H1 (cell line): ENCODE data around the gene MPPED1. TPM values are rescaled to one million over a fixed set of nuclear protein-coding genes. Genes with fewer than 3 reads are reported as not detected.

Experiments used
- CTCF ChIA-PET: fragments of 300-600 bp; sonication (Branson Sonifier 250); formaldehyde crosslinking; loops from one replicate; lab custom pipeline; 2021; ENCODE audit not compliant: partially characterized antibody; lab: Charles Lee
- POLR2A ChIA-PET: fragments of 300-600 bp; sonication (Branson Sonifier 250); formaldehyde crosslinking; loops from one replicate; lab custom pipeline; 2021; ENCODE audit warnings: inconsistent platforms; ENCODE audit not compliant: partially characterized antibody; lab: Charles Lee
- DNase-seq, 2 experiments: peaks; one replicate each; pipeline versions ENCODE4 v3.0.0 to v3.0.0-alpha.2; 2010 to 2022; ENCODE audit warnings: low spot score in 2 of 2, low read depth in 1 of 2, mixed read lengths in 1 of 2
- FAIRE-seq: peaks from 2 replicates; lab custom pipeline; 2011; peaks lifted over from hg19 to GRCh38; lab: Jason Lieb, UNC
- H2AFZ ChIP-seq: 2 replicates; pipeline ENCODE4 v1.8.1; 2012; ENCODE audit warnings: low read length, inconsistent platforms
- H2AK5ac ChIP-seq: 2 replicates; pipeline ENCODE4 v1.6.1; 2013; ENCODE audit warnings: low read depth, low read length
- H2BK120ac ChIP-seq: replicated peaks from 2 replicates; pipeline ENCODE3; 2013; ENCODE audit warnings: low read depth, low read length, inconsistent platforms
- H2BK12ac ChIP-seq: 2 replicates; pipeline ENCODE4 v1.6.1; 2013; ENCODE audit warnings: low read depth, low read length
- H2BK15ac ChIP-seq: 2 replicates; pipeline ENCODE4 v1.6.1; 2013; ENCODE audit warnings: low read length
- H2BK20ac ChIP-seq: 2 replicates; pipeline ENCODE4 v1.6.1; 2013; ENCODE audit warnings: low read length
- H2BK5ac ChIP-seq: 2 replicates; pipeline ENCODE4 v1.6.1; 2013; ENCODE audit warnings: low read depth, low read length
- H3K14ac ChIP-seq: 2 replicates; pipeline ENCODE4 v1.6.1; 2013; ENCODE audit warnings: inconsistent platforms; ENCODE audit not compliant: insufficient read length
- H3K18ac ChIP-seq: 2 replicates; pipeline ENCODE4 v1.6.1; 2013; ENCODE audit warnings: low read length; ENCODE audit errors: extremely low read depth
- H3K23ac ChIP-seq: 2 replicates; pipeline ENCODE4 v1.6.1; 2013; ENCODE audit warnings: inconsistent platforms; ENCODE audit not compliant: insufficient read length
- H3K23me2 ChIP-seq: 2 replicates; pipeline ENCODE4 v1.6.1; 2013; ENCODE audit warnings: low read depth, low read length
- H3K27ac ChIP-seq: 2 replicates; pipeline ENCODE4 v1.6.1; 2011; ENCODE audit warnings: low read depth, low read length, inconsistent platforms
- H3K27me3 ChIP-seq, 4 experiments: replicated peaks in 1 of 4; 1 replicate in 1 of 4; 2 replicates in 3 of 4; pipeline versions ENCODE4 v1.6.1 to v1.8.1; 2011 to 2013; ENCODE audit warnings: low read length in 3 of 4, mild to moderate bottlenecking in 3 of 4, inconsistent platforms in 2 of 4, mixed read lengths in 2 of 4, moderate library complexity in 1 of 4; ENCODE audit not compliant: control insufficient read depth in 3 of 4, insufficient read depth in 3 of 4; ENCODE audit errors: extremely low read depth in 1 of 4
- H3K36me3 ChIP-seq, 4 experiments: 2 replicates each; pipeline versions ENCODE4 v1.6.1 to v1.8.1; 2011 to 2013; ENCODE audit warnings: mild to moderate bottlenecking in 4 of 4, low read length in 3 of 4, moderate library complexity in 2 of 4, control low read depth in 1 of 4, inconsistent platforms in 1 of 4; ENCODE audit not compliant: insufficient read depth in 4 of 4, control insufficient read depth in 2 of 4
- H3K4ac ChIP-seq: replicated peaks from 2 replicates; pipeline ENCODE3; 2013; ENCODE audit warnings: low read length, low read depth, mixed read lengths, inconsistent platforms; ENCODE audit not compliant: insufficient read length
- H3K4me1 ChIP-seq, 4 experiments: replicated peaks in 1 of 4; 1 replicate in 1 of 4; 2 replicates in 3 of 4; pipeline versions ENCODE4 v1.6.1 to v1.8.1; 2011 to 2013; ENCODE audit warnings: low read length in 3 of 4, inconsistent platforms in 2 of 4, mixed read lengths in 1 of 4; ENCODE audit not compliant: insufficient read depth in 4 of 4, control insufficient read depth in 3 of 4
- H3K4me2 ChIP-seq, 2 experiments: 2 replicates each; pipeline versions ENCODE4 v1.6.1 to v1.8.1; 2011 to 2013; ENCODE audit warnings: low read depth in 2 of 2, low read length in 2 of 2, control low read depth in 1 of 2, inconsistent platforms in 1 of 2, mild to moderate bottlenecking in 1 of 2; ENCODE audit not compliant: insufficient read depth in 1 of 2
- H3K4me3 ChIP-seq, 4 experiments: fragments of 200-600, 300-600 bp in 1 of 4; sonication (generic), shearing (Covaris generic), sonication (Bioruptor Twin) in 1 of 4; 2 replicates each; pipeline versions ENCODE4 v1.5.1 to v1.8.1; 2011 to 2016; ENCODE audit warnings: low read length in 4 of 4, low read depth in 3 of 4, control low read depth in 2 of 4, inconsistent platforms in 2 of 4, mild to moderate bottlenecking in 2 of 4, mixed read lengths in 1 of 4, moderate library complexity in 1 of 4; ENCODE audit not compliant: insufficient read depth in 2 of 4; ENCODE audit errors: extremely low read depth in 1 of 4
- H3K56ac ChIP-seq: replicated peaks from 2 replicates; pipeline ENCODE3; 2013; ENCODE audit warnings: low read depth, mild to moderate bottlenecking, mixed read lengths, low read length, inconsistent platforms; ENCODE audit not compliant: insufficient read length
- H3K79me1 ChIP-seq: 2 replicates; pipeline ENCODE4 v1.6.1; 2013; ENCODE audit warnings: low read depth, low read length, control low read depth
- H3K79me2 ChIP-seq, 2 experiments: 2 replicates each; pipeline versions ENCODE4 v1.6.1 to v1.8.1; 2012 to 2013; ENCODE audit warnings: low read length in 2 of 2, mild to moderate bottlenecking in 2 of 2, inconsistent platforms in 1 of 2; ENCODE audit not compliant: insufficient read depth in 2 of 2, control insufficient read depth in 1 of 2
- H3K9ac ChIP-seq, 4 experiments: replicated peaks in 1 of 4; 1 replicate in 1 of 4; 2 replicates in 3 of 4; pipeline versions ENCODE4 v1.6.1 to v1.8.1; 2011 to 2013; ENCODE audit warnings: low read depth in 3 of 4, low read length in 3 of 4, control low read depth in 2 of 4, mild to moderate bottlenecking in 2 of 4, moderate library complexity in 2 of 4, inconsistent platforms in 1 of 4; ENCODE audit errors: extremely low read depth in 1 of 4
- H3K9me3 ChIP-seq, 2 experiments: 2 replicates each; pipeline versions ENCODE4 v1.6.1 to v1.8.1; 2012 to 2013; ENCODE audit warnings: mild to moderate bottlenecking in 2 of 2, moderate library complexity in 2 of 2, control low read depth in 1 of 2, inconsistent platforms in 1 of 2, low read depth in 1 of 2, low read length in 1 of 2, mixed read lengths in 1 of 2; ENCODE audit not compliant: insufficient read depth in 2 of 2
- H4K20me1 ChIP-seq, 2 experiments: replicated peaks in 1 of 2; 2 replicates each; pipeline versions ENCODE3 to v1.8.1; 2011 to 2013; ENCODE audit warnings: inconsistent platforms in 2 of 2, low read length in 2 of 2, mild to moderate bottlenecking in 1 of 2; ENCODE audit not compliant: insufficient read depth in 2 of 2, control insufficient read depth in 1 of 2
- H4K5ac ChIP-seq: 2 replicates; pipeline ENCODE4 v1.6.1; 2013; ENCODE audit warnings: low read length, low read depth, mixed read lengths, inconsistent platforms; ENCODE audit not compliant: insufficient read length
- H4K8ac ChIP-seq: 2 replicates; pipeline ENCODE4 v1.8.0; 2013; ENCODE audit warnings: mild to moderate bottlenecking, moderate library complexity, low read length, inconsistent platforms; ENCODE audit not compliant: insufficient read depth; ENCODE audit errors: extremely low read depth
- H4K91ac ChIP-seq: replicated peaks from 2 replicates; pipeline ENCODE3; 2013; ENCODE audit warnings: low read length, mixed read lengths, inconsistent platforms; ENCODE audit not compliant: insufficient read length
- JUN ChIP-seq: IDR thresholded peaks from 2 replicates; pipeline ENCODE4 v1.6.1; 2011; ENCODE audit warnings: low read depth, mild to moderate bottlenecking, improper control_type of control experiment, low read length
- RBBP5 ChIP-seq: IDR thresholded peaks from 2 replicates; pipeline ENCODE4 v1.7.1; 2012; ENCODE audit warnings: low read depth, mild to moderate bottlenecking, inconsistent platforms, low read length, moderate library complexity, borderline replicate concordance
- SP2 ChIP-seq: IDR thresholded peaks from 2 replicates; pipeline ENCODE4 v1.6.1; 2012; ENCODE audit warnings: mild to moderate bottlenecking, low read length, inconsistent platforms
- WGBS, 2 experiments: shearing (Covaris generic) in 1 of 2; methylation state at CpG; one replicate each; pipeline versions ENCODE4 v1.1.6 to v1.1.7; 2013 to 2015; ENCODE audit warnings: low lambda C conversion rate in 2 of 2, mixed read lengths in 2 of 2, inconsistent platforms in 1 of 2, low coverage in 1 of 2, missing lambda C conversion rate in 1 of 2; ENCODE audit not compliant: insufficient replicate concordance in 2 of 2, insufficient coverage in 1 of 2, insufficient read length in 1 of 2; ENCODE audit errors: extremely low coverage in 1 of 2, missing lambda C conversion rate in 1 of 2; 5-methylcytosine and 5-hydroxymethylcytosine counted together
- polyA plus RNA-seq, 7 experiments: library from polyadenylated mRNA; depleted of rRNA in 3 of 7; stranded (reverse) in 5 of 7; unstranded in 2 of 7; fragments of >200 nt in 5 of 7; fragments of 200-250 nt in 2 of 7; gene quantifications; 1 replicate in 5 of 7; 2 replicates in 1 of 7; 4 replicates in 1 of 7; pipeline versions ENCODE4 v1.2.1 to v1.2.3, GENCODE V29; 2011 to 2013; ENCODE audit warnings: missing spikeins in 2 of 7, mixed read lengths in 2 of 7
- total RNA-seq: library from RNA; stranded (reverse); fragmentation: NEBNext Ultra II Directional; extraction: Animal tissue kit (Norgen Biotek cat#: 25700); gene quantifications from 2 replicates; pipeline ENCODE4 v1.2.1, GENCODE V29; 2021

MPPED1 gene
- total and polyA plus RNA-seq, 2 of the 8 experiments (the other 6 are each of a cell fraction or from before 2014, with no cell fraction given): 0.29 to 0.37 TPM

- Histone ChIP-seq H3K23ac (no peak overlapping the region), H3K27me3 (no peaks in the 10 kb centered on the region), H2BK120ac (no peak overlapping the region), H3K18ac (no peak overlapping the region), H4K20me1 (no peaks in the 10 kb centered on the region), H3K4me3 (no peak overlapping the region), H3K9ac (no peak overlapping the region), H3K79me1 (no peaks in the 10 kb centered on the region), H3K36me3 (no peaks in the 10 kb centered on the region), H3K56ac (no peak overlapping the region), H3K27ac (no peak overlapping the region), H3K4me2 (no peak overlapping the region), H3K9me3 (peaks cover 5 to 7% of the 10 kb centered on the region in 2 experiments; a peak in 2 of 4 replicates), H3K23me2 (no peaks in the 10 kb centered on the region), H2BK15ac (no peak overlapping the region), H3K4ac (no peak overlapping the region), H2BK20ac (no peak overlapping the region), H4K5ac (no peak overlapping the region), H2AK5ac (no peak overlapping the region), H4K8ac (no peak overlapping the region), H2AFZ (no peak overlapping the region), H3K79me2 (no peaks in the 10 kb centered on the region), H3K14ac (no peak overlapping the region), H2BK5ac (no peak overlapping the region), H2BK12ac (no peak overlapping the region), H4K91ac (no peak overlapping the region), H3K4me1 (no peaks in the 10 kb centered on the region; a peak in 1 of 7 replicates)
- WGBS, 2 experiments: 93% methylated on average over 17 of the region's 18 CpGs; no CpG with 5 or more reads in 1 of the 2 experiments
- FAIRE-seq (no peak), DNase-seq (no peak)
- ChIA-PET POLR2A (no interaction called here), CTCF (interaction anchor here (1.4 to 1.5 kb wide), 2 partner anchors 15 to 201 kb away, joined by 3 to 6 read pairs; no protein-coding TSS in a partner anchor)
- TF ChIP-seq SP2: no peak
- no peak for TF ChIP-seq JUN
- TF ChIP-seq RBBP5: no peak
These were observed 129.9 kb downstream of the MPPED1 start for GRCh38 chr22:43541462-43542407.
